GM11168 (cell line): Measurements from ENCODE around the gene SNAPC3.
"Not testable (repeated sequence)": the region's sequence is repeated elsewhere in the genome, so short reads cannot be mapped to it uniquely, and the experiment has no call there.

Source experiments
- in situ Hi-C: fragments of 300-500 bp; cut with MboI; formaldehyde crosslinking; loops from one replicate; pipeline ENCODE4 v1.12.0; 2022; ENCODE audit warnings: low sequenced_read_pairs; ENCODE audit not compliant: unreplicated experiment

Gene SNAPC3

GRCh38 chr9:15422372-15423230 is at the start of gene SNAPC3:
Gene SNAPC3, plus strand, starts transcription at chr9:15422876. Its CDS starts 4 bp downstream, at chr9:15422880.
- in situ Hi-C loops: loop anchor here (25.0 kb wide), 1 partner anchor 135 kb away; no protein-coding TSS in a partner anchor

- in situ Hi-C loops: no loop called here
Measured at GRCh38 chr9:15373881-15374280, 48.8 kb upstream of the SNAPC3 start.

GRCh38 chr9:15374310-15374709 is 48.4 kb upstream of the SNAPC3 start:
- in situ Hi-C loops: no loop called here

GRCh38 chr9:15374825-15375224 is 47.9 kb upstream of the SNAPC3 start:
- in situ Hi-C loops: no loop called here

- in situ Hi-C loops: no loop called here
Measured at GRCh38 chr9:15377625-15378540, 44.8 kb upstream of the SNAPC3 start.

GRCh38 chr9:15379317-15379716 is 43.4 kb upstream of the SNAPC3 start:
- in situ Hi-C loops: not testable (repeated sequence)

- in situ Hi-C loops: not testable (repeated sequence)
Measured at GRCh38 chr9:15379888-15380287, 42.8 kb upstream of the SNAPC3 start.

GRCh38 chr9:15381491-15381890 is 41.2 kb upstream of the SNAPC3 start:
- in situ Hi-C loops: no loop called here

- in situ Hi-C loops: no loop called here
Measured at GRCh38 chr9:15386465-15386864, 36.2 kb upstream of the SNAPC3 start.

- in situ Hi-C loops: no loop called here
Measured at GRCh38 chr9:15389173-15389572, 33.5 kb upstream of the SNAPC3 start.

GRCh38 chr9:15389631-15390030 is 33.0 kb upstream of the SNAPC3 start:
- in situ Hi-C loops: no loop called here

- in situ Hi-C loops: no loop called here
Measured at GRCh38 chr9:15390201-15390600, 32.5 kb upstream of the SNAPC3 start.

GRCh38 chr9:15392363-15392762 is 30.3 kb upstream of the SNAPC3 start:
- in situ Hi-C loops: no loop called here

GRCh38 chr9:15400281-15400941 is 22.3 kb upstream of the SNAPC3 start:
- in situ Hi-C loops: loop anchor here (25.0 kb wide), 1 partner anchor 113 kb away; no protein-coding TSS in a partner anchor

- in situ Hi-C loops: loop anchor here (25.0 kb wide), 1 partner anchor 114 kb away; no protein-coding TSS in a partner anchor
Measured at GRCh38 chr9:15401266-15401665, 21.4 kb upstream of the SNAPC3 start.

- in situ Hi-C loops: loop anchor here (25.0 kb wide), 1 partner anchor 116 kb away; no protein-coding TSS in a partner anchor
Measured at GRCh38 chr9:15403155-15403554, 19.5 kb upstream of the SNAPC3 start.

GRCh38 chr9:15404171-15404570 is 18.5 kb upstream of the SNAPC3 start:
- in situ Hi-C loops: loop anchor here (25.0 kb wide), 1 partner anchor 117 kb away; no protein-coding TSS in a partner anchor

- in situ Hi-C loops: loop anchor here (25.0 kb wide), 1 partner anchor 130 kb away; no protein-coding TSS in a partner anchor
Measured at GRCh38 chr9:15416880-15417279, 5.8 kb upstream of the SNAPC3 start.

GRCh38 chr9:15417626-15418025 is 5.0 kb upstream of the SNAPC3 start:
- in situ Hi-C loops: loop anchor here (25.0 kb wide), 1 partner anchor 130 kb away; no protein-coding TSS in a partner anchor

GRCh38 chr9:15420796-15421195 is 1.9 kb upstream of the SNAPC3 start:
- in situ Hi-C loops: loop anchor here (25.0 kb wide), 1 partner anchor 133 kb away; no protein-coding TSS in a partner anchor
